ENCODE results near the gene HBG1. TPM values are rescaled to one million over a fixed set of nuclear protein-coding genes. Genes with fewer than 3 reads are reported as not detected.

The HBG1 gene
- total RNA-seq, 1 experiment from 2014 or later, result not detected

DNA sequence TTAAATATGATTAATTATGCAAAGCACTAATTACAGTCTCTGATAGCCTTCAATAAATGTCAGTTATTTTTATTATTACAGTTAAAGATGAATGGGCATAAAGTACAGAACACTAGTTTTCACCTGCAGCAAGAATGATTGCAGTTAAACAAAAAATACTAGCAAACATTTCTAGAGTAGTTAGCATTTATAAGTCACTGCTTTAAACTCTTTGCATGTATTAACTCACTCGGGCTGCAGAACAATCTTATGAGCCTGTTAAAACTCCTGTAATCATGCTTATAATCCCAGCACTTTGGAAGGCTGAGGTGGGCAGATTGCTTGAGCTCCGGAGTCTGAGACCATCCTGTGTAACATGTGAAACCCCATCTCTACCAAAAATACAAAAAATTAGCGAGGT, 37.2 kb upstream of the HBG1 start:
- H3K4me2 ChIP-seq (ENCODE audit: insufficient read depth, insufficient read length, low read length), result no peak overlapping the region
- no peaks in the 10 kb centered on the region for H3K9me3 ChIP-seq (ENCODE audit: control insufficient read depth, low read depth, low read length)
- H3K56ac ChIP-seq (ENCODE audit: insufficient read length, low read depth, low read length), result no peak overlapping the region
- no peak overlapping the region for H4K8ac ChIP-seq (replicated peaks; ENCODE audit: insufficient read length, low read depth, low read length)
- TF ChIP-seq, protein P1, sequence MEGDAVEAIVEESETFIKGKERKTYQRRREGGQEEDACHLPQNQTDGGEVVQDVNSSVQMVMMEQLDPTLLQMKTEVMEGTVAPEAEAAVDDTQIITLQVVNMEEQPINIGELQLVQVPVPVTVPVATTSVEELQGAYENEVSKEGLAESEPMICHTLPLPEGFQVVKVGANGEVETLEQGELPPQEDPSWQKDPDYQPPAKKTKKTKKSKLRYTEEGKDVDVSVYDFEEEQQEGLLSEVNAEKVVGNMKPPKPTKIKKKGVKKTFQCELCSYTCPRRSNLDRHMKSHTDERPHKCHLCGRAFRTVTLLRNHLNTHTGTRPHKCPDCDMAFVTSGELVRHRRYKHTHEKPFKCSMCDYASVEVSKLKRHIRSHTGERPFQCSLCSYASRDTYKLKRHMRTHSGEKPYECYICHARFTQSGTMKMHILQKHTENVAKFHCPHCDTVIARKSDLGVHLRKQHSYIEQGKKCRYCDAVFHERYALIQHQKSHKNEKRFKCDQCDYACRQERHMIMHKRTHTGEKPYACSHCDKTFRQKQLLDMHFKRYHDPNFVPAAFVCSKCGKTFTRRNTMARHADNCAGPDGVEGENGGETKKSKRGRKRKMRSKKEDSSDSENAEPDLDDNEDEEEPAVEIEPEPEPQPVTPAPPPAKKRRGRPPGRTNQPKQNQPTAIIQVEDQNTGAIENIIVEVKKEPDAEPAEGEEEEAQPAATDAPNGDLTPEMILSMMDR (conservative IDR thresholded peaks at IDR 0.05), result no peak
- no peaks in the 10 kb centered on the region for H3K79me2 ChIP-seq (ENCODE audit: insufficient read depth, low read length)
- Mint-ChIP-seq H3K4me3 (no peak overlapping the region), H3K36me3 (ENCODE audit: insufficient read depth in 1 of 3, low read depth in 3 of 3) (no peaks in the 10 kb centered on the region; a peak in 1 of 7 replicates), H3K4me1 (no peaks in the 10 kb centered on the region), H3K27ac (no peak overlapping the region), H3K27me3 (ENCODE audit: low read depth) (no peaks in the 10 kb centered on the region; the same call in 1 of the 2 replicates), H3K9me3 (no peaks in the 10 kb centered on the region)
- no peak overlapping the region for H3T11ph ChIP-seq (ENCODE audit: low read length)
- no peaks in the 10 kb centered on the region for H3K27me3 ChIP-seq (ENCODE audit: insufficient read depth, low read length)
- no peaks in the 10 kb centered on the region for H3K4me1 ChIP-seq (ENCODE audit: insufficient read depth, low read length)
- H4K91ac ChIP-seq (ENCODE audit: insufficient read length, low read depth, low read length), result no peak overlapping the region
- no peaks in the 10 kb centered on the region for H3K23me2 ChIP-seq (ENCODE audit: insufficient read length, low read depth, low read length, poor library complexity, severe bottlenecking)
- no peaks in the 10 kb centered on the region for H4K20me1 ChIP-seq (ENCODE audit: control insufficient read depth, insufficient read depth, insufficient read length)
- no CpG with 5 or more reads among the region's 3 CpGs for WGBS (ENCODE audit: extremely low coverage, insufficient read length, low lambda C conversion rate)
- no peak overlapping the region for H2BK120ac ChIP-seq (ENCODE audit: low read depth, low read length, poor library complexity, severe bottlenecking)
- no peak for DNase-seq
- no peak overlapping the region for H3K9ac ChIP-seq (ENCODE audit: extremely low read depth, insufficient read length, low read length)
- no peak overlapping the region for H2BK20ac ChIP-seq (ENCODE audit: low read depth, low read length, poor library complexity, severe bottlenecking)
- no peak overlapping the region for H3K14ac ChIP-seq (ENCODE audit: insufficient read depth, low read length)
- H3K4ac ChIP-seq (ENCODE audit: low read depth, low read length), result no peak overlapping the region
- H3K27ac ChIP-seq (ENCODE audit: insufficient read length, low read depth, low read length), result no peak overlapping the region
- H2BK5ac ChIP-seq (ENCODE audit: insufficient read length, low read length), result no peak overlapping the region
- no peak overlapping the region for H2AK5ac ChIP-seq (ENCODE audit: insufficient read length, low read length)
- H3K18ac ChIP-seq (ENCODE audit: insufficient read length, low read depth, low read length), result no peak overlapping the region
- H2BK12ac ChIP-seq (ENCODE audit: insufficient read length, low read depth, low read length), result no peak overlapping the region
- H3K79me1 ChIP-seq (ENCODE audit: insufficient read depth, low read depth, low read length, poor library complexity, severe bottlenecking), result no peaks in the 10 kb centered on the region
- H2BK15ac ChIP-seq (ENCODE audit: low read depth, low read length), result no peak overlapping the region
- H2AFZ ChIP-seq (ENCODE audit: low read length), result no peak overlapping the region
- H3K23ac ChIP-seq (ENCODE audit: insufficient read length, low read depth, low read length), result no peak overlapping the region
- no peak overlapping the region for H4K5ac ChIP-seq (ENCODE audit: insufficient read length, low read depth, low read length)
